ENCODE measurements around the gene ARMC7.

- TF ChIP-seq CTCF (IDR thresholded peaks at IDR 0.05 in 8 of 11, conservative IDR thresholded peaks at IDR 0.05 in 3 of 11) (no peak), POLR2A (IDR thresholded peaks at IDR 0.05) (no peak), POLR2AphosphoS5 (IDR thresholded peaks at IDR 0.05) (peak; percentile 57 to 79 (median 76))
These were observed 18.6 kb upstream of the ARMC7 start for GRCh38 chr17:75090871-75091854.

Measured in spleen (tissue), 7 donors.